Right lobe of liver (tissue), 4 donors: Measurements from ENCODE around the gene DAB2.

Experiments used
- CTCF ChIP-seq, 4 donors: fragments of 200-600 bp in 3 of 4; fragments of 450-650 bp in 1 of 4; IDR thresholded peaks; one replicate each; pipeline versions ENCODE4 v1.5.1 to v1.8.0; 2016 to 2022; ENCODE audit warnings: antibody characterized with exemption in 4 of 4, mild to moderate bottlenecking in 2 of 4
- POLR2A ChIP-seq: fragments of 450-650 bp; IDR thresholded peaks from one replicate; pipeline ENCODE4 v1.6.1; 2017; ENCODE audit warnings: antibody characterized with exemption, mild to moderate bottlenecking
- donor health status: DM: no; HTN: no; CAD: no.
- donor health status: DM: no; HTN: no; CAD: no.
- donor health status: DM: no; HTN: yes; CAD: no.

- TF ChIP-seq CTCF (IDR thresholded peaks at IDR 0.05) (no peak), POLR2A (no peak)
These were observed 23.2 kb upstream of the DAB2 start for GRCh38 chr5:39447968-39448367.
